ENCODE results near the gene RNF138.
"Not testable (repeated sequence)": the region's sequence is repeated elsewhere in the genome, so short reads cannot be mapped to it uniquely, and the experiment has no call there.

Gene RNF138

DNA sequence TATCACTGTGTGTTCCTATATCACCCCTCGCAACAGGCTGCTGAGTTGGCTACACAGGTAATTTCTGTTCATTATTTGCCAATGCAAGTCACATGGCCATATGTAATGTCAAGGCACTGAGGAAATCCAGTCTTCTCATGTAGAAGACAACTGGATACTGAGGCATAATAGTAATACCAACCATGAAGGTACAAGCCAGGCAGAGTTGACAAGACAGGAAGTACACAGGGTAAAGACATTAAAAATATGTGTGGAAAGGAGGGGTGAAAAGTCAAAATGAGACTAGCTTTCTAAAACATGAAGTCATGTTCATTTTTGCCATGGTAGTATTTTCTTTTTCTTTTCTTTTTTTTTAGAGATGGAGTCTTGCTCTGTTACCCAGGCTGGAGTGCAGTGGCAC, 17.5 kb upstream of the RNF138 start:
- no peaks in the 10 kb centered on the region for H3K4me1 ChIP-seq (ENCODE audit: control insufficient read depth, insufficient read depth, low read length)
- no peak for DNase-seq (ENCODE audit: low read depth, low spot score)
- no CpG with 5 or more reads among the region's 1 CpG for WGBS (ENCODE audit: insufficient coverage, insufficient read length)
- H3K27me3 ChIP-seq (ENCODE audit: control insufficient read depth, insufficient read depth, low read length), result no peaks in the 10 kb centered on the region
- no peaks in the 10 kb centered on the region for H3K36me3 ChIP-seq (ENCODE audit: control insufficient read depth, insufficient read depth, low read length)
- no peak overlapping the region for H3K4me3 ChIP-seq (ENCODE audit: low read length)
- H3K27ac ChIP-seq (ENCODE audit: low read length), result no peak overlapping the region
- no peaks in the 10 kb centered on the region for H3K9me3 ChIP-seq (ENCODE audit: control insufficient read depth, insufficient read depth, low read length)

DNA sequence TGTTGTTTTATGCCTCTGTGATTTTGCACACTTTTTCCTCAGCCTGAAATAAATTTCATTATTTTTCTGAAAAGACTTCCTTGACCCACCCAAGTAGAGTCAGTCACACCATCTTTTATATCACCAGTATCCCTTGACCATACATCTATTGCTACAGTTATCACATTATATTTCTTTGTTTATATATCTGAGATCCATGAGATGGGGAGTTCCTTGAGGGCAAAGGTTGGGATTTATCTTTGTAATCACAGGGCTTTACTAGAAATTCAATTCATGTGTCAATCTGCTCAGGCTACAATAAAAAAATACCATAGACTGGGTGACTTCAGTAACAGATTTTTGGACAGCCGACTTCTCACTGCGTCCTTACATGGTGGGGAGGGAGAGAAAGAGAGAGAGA, 12.8 kb upstream of the RNF138 start:
- Histone ChIP-seq H3K27ac (ENCODE audit: low read length) (no peak overlapping the region), H3K4me1 (ENCODE audit: control insufficient read depth, insufficient read depth, low read length) (no peaks in the 10 kb centered on the region; the same call in 1 of the 2 replicates), H3K9me3 (ENCODE audit: control insufficient read depth, insufficient read depth, low read length) (no peaks in the 10 kb centered on the region), H3K4me3 (ENCODE audit: low read length) (no peak overlapping the region), H3K27me3 (ENCODE audit: control insufficient read depth, insufficient read depth, low read length) (no peaks in the 10 kb centered on the region), H3K36me3 (ENCODE audit: control insufficient read depth, insufficient read depth, low read length) (no peaks in the 10 kb centered on the region)
- no CpG with 5 or more reads among the region's 2 CpGs for WGBS (ENCODE audit: insufficient coverage, insufficient read length)
- DNase-seq (ENCODE audit: low read depth, low spot score), result no peak

DNA sequence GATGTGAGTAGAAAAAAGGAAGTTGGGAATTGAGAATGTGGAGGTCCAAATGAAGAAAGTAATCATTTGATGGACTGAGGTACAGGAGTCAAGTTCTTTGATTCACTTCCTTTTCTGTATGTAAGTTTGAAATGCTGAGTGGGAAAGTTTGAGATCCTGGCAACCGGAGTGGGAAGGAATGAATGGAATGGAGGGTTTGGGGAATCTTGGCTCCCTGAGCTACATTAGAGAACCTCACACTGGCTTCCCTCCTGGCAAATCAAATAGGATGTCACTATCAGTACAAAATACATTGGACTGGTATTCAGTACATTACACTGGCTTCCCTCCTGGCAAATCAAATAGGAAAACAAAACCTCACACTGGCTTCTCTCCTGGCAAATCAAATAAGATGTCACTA, 9.8 kb upstream of the RNF138 start:
- Histone ChIP-seq H3K9me3 (ENCODE audit: control insufficient read depth, insufficient read depth, low read length) (no peaks in the 10 kb centered on the region), H3K36me3 (ENCODE audit: control insufficient read depth, insufficient read depth, low read length) (no peaks in the 10 kb centered on the region), H3K27ac (ENCODE audit: low read length) (no peak overlapping the region), H3K27me3 (ENCODE audit: control insufficient read depth, insufficient read depth, low read length) (no peaks in the 10 kb centered on the region), H3K4me3 (ENCODE audit: low read length) (no peak overlapping the region), H3K4me1 (ENCODE audit: control insufficient read depth, insufficient read depth, low read length) (no peaks in the 10 kb centered on the region; the same call in 1 of the 2 replicates)
- no CpG with 5 or more reads among the region's 1 CpG for WGBS (ENCODE audit: insufficient coverage, insufficient read length)
- DNase-seq (ENCODE audit: low read depth, low spot score), result no peak

DNA sequence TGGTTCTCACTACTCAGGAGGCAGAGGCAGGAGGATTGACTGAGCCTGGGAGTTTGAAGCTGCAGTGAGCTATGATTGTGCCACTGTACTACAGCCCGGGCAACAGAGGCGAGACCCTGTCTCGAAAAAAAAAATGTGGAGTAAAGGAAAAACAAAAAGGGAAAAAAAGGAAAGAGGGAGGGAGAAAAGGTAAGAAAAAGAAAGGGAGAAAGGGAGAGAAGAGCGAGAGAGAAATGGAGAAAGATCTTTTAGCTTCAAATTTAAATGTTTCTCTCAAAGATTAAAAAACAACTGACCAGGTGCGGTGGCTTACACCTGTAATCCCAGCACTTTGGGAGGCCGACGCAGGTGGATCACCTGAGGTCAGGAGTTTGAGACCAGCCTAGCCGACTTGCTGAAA, 7.9 kb upstream of the RNF138 start:
- no peak for DNase-seq (ENCODE audit: low read depth, low spot score)
- H3K9me3 ChIP-seq (ENCODE audit: control insufficient read depth, insufficient read depth, low read length), result no peaks in the 10 kb centered on the region
- no peaks in the 10 kb centered on the region; the same call in 1 of the 2 replicates for H3K4me1 ChIP-seq (ENCODE audit: control insufficient read depth, insufficient read depth, low read length)
- no peaks in the 10 kb centered on the region for H3K36me3 ChIP-seq (ENCODE audit: control insufficient read depth, insufficient read depth, low read length)
- H3K27ac ChIP-seq (ENCODE audit: low read length), result no peak overlapping the region
- no peaks in the 10 kb centered on the region for H3K27me3 ChIP-seq (ENCODE audit: control insufficient read depth, insufficient read depth, low read length)
- no peak overlapping the region for H3K4me3 ChIP-seq (ENCODE audit: low read length)
- WGBS (ENCODE audit: insufficient coverage, insufficient read length), result 100% methylated on average over 1 of the region's 8 CpGs

DNA sequence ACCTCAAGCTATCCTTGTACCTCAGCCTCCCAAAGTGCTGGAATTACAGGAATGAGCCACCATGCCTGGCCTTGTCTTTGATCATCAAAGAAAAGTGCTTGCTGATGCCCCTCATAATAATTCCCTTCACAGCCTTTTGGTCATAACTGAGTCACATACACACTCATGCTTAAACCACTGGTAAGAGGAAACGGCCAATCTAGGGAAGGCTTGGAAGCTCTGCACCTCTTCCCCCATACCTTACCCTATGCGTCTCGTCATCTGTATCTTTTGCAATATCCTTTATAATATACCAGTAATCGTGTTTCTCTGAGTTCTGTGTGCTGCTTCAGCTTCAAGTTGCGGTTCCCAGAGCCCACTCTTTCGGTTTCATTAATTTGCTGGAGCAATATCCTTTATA, 4.8 kb upstream of the RNF138 start:
- Histone ChIP-seq H3K27me3 (ENCODE audit: control insufficient read depth, insufficient read depth, low read length) (no peaks in the 10 kb centered on the region), H3K4me3 (ENCODE audit: low read length) (no peak overlapping the region), H3K36me3 (ENCODE audit: control insufficient read depth, insufficient read depth, low read length) (no peaks in the 10 kb centered on the region), H3K4me1 (ENCODE audit: control insufficient read depth, insufficient read depth, low read length) (no peaks in the 10 kb centered on the region; the same call in 1 of the 2 replicates), H3K27ac (ENCODE audit: low read length) (no peak overlapping the region), H3K9me3 (ENCODE audit: control insufficient read depth, insufficient read depth, low read length) (no peaks in the 10 kb centered on the region)
- WGBS (ENCODE audit: insufficient coverage, insufficient read length), result no CpG with 5 or more reads among the region's 6 CpGs
- DNase-seq (ENCODE audit: low read depth, low spot score), result no peak

DNA sequence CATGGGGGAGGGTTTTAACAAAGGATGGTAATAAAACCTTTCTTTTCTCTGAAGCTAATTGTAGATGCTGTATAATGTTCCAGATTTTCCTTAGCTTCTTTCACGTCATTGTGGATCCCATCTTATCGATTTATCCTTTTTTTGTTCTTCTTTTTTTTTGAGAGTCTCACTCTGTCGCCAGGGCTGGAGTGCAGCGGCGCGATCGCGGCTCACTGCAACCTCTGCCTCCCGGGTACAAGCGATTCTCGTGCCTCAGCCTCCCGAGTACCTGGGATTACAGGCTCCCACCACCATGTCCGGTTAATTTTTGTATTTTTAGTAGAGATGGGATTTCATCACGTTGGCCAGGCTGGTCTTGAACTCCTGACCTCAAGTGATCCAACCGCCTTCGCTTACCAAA, 843 bp upstream of the RNF138 start:
- not testable (repeated sequence) for H3K27ac ChIP-seq (ENCODE audit: low read length); H3K36me3 ChIP-seq (ENCODE audit: control insufficient read depth, insufficient read depth, low read length); H3K9me3 ChIP-seq (ENCODE audit: control insufficient read depth, insufficient read depth, low read length); DNase-seq (ENCODE audit: low read depth, low spot score); H3K4me3 ChIP-seq (ENCODE audit: low read length); H3K27me3 ChIP-seq (ENCODE audit: control insufficient read depth, insufficient read depth, low read length); H3K4me1 ChIP-seq (ENCODE audit: control insufficient read depth, insufficient read depth, low read length)
- no CpG with 5 or more reads among the region's 16 CpGs for WGBS (ENCODE audit: insufficient coverage, insufficient read length)

DNA sequence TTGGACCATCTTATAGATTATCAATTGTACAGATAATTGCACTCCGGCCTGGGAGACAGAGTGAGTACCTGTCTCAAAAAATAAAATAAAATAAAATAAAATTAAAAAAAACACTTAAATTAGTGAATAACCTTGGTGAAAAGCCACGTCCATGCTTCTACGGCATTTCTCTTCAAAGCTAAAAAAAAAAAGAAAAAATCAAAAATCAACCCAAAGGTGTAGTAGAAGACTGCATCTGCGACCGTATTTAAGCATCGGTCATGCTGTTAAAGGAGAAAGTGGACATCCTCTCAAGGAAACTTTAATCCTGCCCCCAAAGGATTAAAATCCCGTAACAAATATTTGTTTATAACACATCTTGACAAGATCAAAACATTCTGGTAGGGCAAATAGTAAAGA, 350 bp upstream of the RNF138 start:
- H3K4me1 ChIP-seq (ENCODE audit: control insufficient read depth, insufficient read depth, low read length), result no peaks in the 10 kb centered on the region
- no peak for DNase-seq (ENCODE audit: low read depth, low spot score)
- no peaks in the 10 kb centered on the region for H3K9me3 ChIP-seq (ENCODE audit: control insufficient read depth, insufficient read depth, low read length)
- no peak overlapping the region for H3K27ac ChIP-seq (ENCODE audit: low read length)
- H3K36me3 ChIP-seq (ENCODE audit: control insufficient read depth, insufficient read depth, low read length), result peaks cover 2% of the 10 kb centered on the region; the same call in 1 of the 2 replicates
- H3K27me3 ChIP-seq (ENCODE audit: control insufficient read depth, insufficient read depth, low read length), result no peaks in the 10 kb centered on the region
- WGBS (ENCODE audit: insufficient coverage, insufficient read length), result no CpG with 5 or more reads among the region's 7 CpGs
- peak overlapping the region; percentile 45; the same call in 1 of the 2 replicates for H3K4me3 ChIP-seq (ENCODE audit: low read length)

DNA sequence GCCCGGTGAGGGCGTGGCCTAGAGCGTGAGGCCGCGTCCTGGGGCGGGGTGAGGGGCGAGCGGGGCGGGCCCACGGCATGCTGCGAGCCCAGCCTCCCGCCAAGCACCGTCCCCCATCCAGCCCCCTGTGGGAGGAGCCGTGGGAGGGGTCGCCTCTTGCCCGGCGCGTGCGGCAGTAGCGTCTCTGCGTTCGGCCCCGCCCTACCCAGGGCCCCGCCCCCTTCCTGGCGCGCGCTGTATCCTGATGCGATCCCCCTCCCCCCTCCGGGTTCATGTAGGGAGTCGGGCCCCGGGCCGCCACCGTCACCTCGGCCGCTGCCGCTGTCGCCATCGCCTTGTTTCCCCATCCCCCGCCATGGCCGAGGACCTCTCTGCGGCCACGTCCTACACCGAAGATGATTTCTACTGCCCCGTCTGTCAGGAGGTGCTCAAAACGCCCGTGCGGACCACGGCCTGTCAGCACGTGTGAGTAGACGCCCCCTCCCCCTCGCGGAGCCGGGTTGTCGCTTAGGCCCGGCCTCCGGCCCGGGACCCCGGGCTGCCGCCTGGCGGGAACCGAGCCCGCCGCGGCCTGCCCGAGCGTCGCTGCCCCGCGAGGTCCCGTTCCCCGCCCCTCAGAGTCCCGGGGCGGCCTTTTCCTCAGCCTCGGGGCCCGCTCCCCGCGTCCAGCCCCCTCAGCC, 888 bp downstream of the RNF138 start:
- no CpG with 5 or more reads among the region's 77 CpGs for WGBS (ENCODE audit: insufficient coverage, insufficient read length)
- no peaks in the 10 kb centered on the region for H3K27me3 ChIP-seq (ENCODE audit: control insufficient read depth, insufficient read depth, low read length)
- H3K36me3 ChIP-seq (ENCODE audit: control insufficient read depth, insufficient read depth, low read length), result peaks cover 2% of the 10 kb centered on the region; the same call in 1 of the 2 replicates
- DNase-seq (ENCODE audit: low read depth, low spot score), result peak; percentile 84
- H3K4me3 ChIP-seq (ENCODE audit: low read length), result peak overlapping the region; percentile 95
- H3K4me1 ChIP-seq (ENCODE audit: control insufficient read depth, insufficient read depth, low read length), result no peaks in the 10 kb centered on the region
- H3K9me3 ChIP-seq (ENCODE audit: control insufficient read depth, insufficient read depth, low read length), result no peaks in the 10 kb centered on the region
- no peak overlapping the region for H3K27ac ChIP-seq (ENCODE audit: low read length)

DNA sequence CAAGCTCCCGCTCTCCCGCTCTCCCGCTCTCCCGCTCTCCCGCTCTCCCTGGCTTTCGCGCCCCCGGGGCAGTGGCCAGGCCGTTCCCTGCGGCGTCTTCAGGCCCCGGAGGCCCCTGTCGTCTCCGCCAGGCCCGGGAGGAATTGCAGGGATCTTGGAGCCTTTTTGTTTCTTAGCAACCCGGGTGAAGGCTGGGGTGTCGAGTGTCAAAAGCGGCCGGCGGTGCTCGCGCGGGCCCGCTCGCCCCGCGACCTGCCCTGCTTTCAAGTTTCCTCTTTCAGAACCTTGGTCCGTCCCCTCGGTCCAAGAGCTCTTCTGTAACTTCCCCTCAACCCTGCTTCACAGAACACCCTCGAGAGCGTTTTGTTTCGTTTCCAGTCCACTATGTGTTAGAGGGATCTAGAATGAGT, 1.4 kb downstream of the RNF138 start:
- no CpG with 5 or more reads among the region's 32 CpGs for WGBS (ENCODE audit: insufficient coverage, insufficient read length)
- peak overlapping the region; percentile 95; the same call in 1 of the 2 replicates for H3K4me3 ChIP-seq (ENCODE audit: low read length)
- H3K4me1 ChIP-seq (ENCODE audit: control insufficient read depth, insufficient read depth, low read length), result no peaks in the 10 kb centered on the region
- no peaks in the 10 kb centered on the region for H3K27me3 ChIP-seq (ENCODE audit: control insufficient read depth, insufficient read depth, low read length)
- no peak overlapping the region for H3K27ac ChIP-seq (ENCODE audit: low read length)
- no peaks in the 10 kb centered on the region for H3K9me3 ChIP-seq (ENCODE audit: control insufficient read depth, insufficient read depth, low read length)
- no peak for DNase-seq (ENCODE audit: low read depth, low spot score)
- H3K36me3 ChIP-seq (ENCODE audit: control insufficient read depth, insufficient read depth, low read length), result peaks cover 2% of the 10 kb centered on the region; the same call in 1 of the 2 replicates

DNA sequence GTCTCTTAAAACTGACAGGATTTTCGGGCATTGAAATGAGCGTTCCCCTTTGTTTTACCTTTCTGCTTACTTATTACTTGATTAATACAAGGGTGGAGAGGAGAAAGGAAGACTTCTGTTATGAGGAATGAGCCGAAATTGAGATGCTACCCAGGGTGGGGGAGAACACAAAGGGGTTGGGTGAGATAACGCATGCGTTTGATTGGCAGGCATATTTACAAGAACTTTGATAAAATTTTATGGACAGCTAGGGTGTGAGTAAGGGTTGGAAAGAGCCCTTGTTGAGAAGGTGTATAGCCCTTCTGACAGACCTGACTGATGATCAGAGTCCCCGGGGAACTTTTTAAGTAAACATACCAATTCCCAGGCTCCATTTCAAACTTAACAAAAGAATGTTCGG, 1.8 kb downstream of the RNF138 start:
- Histone ChIP-seq H3K27me3 (ENCODE audit: control insufficient read depth, insufficient read depth, low read length) (no peaks in the 10 kb centered on the region), H3K4me1 (ENCODE audit: control insufficient read depth, insufficient read depth, low read length) (no peaks in the 10 kb centered on the region), H3K36me3 (ENCODE audit: control insufficient read depth, insufficient read depth, low read length) (peaks cover 2% of the 10 kb centered on the region; the same call in 1 of the 2 replicates), H3K4me3 (ENCODE audit: low read length) (peak overlapping the region; percentile 95; the same call in 1 of the 2 replicates), H3K9me3 (ENCODE audit: control insufficient read depth, insufficient read depth, low read length) (no peaks in the 10 kb centered on the region), H3K27ac (ENCODE audit: low read length) (no peak overlapping the region)
- WGBS (ENCODE audit: insufficient coverage, insufficient read length), result no CpG with 5 or more reads among the region's 7 CpGs
- no peak for DNase-seq (ENCODE audit: low read depth, low spot score)
